CD14-positive monocyte (primary cell): ENCODE measurements around the gene MT4. TPM values are rescaled to one million over a fixed set of nuclear protein-coding genes. Genes with fewer than 3 reads are reported as not detected.

Experiments used
- DNase-seq, 3 donors: peaks; one replicate each; pipeline ENCODE4 v3.0.0-alpha.2; 2011 to 2022
- H2AFZ ChIP-seq: 2 replicates; pipeline ENCODE4 v1.6.0; 2012; ENCODE audit warnings: mild to moderate bottlenecking, low read depth, low read length, inconsistent platforms; ENCODE audit not compliant: insufficient read depth, poor library complexity, severe bottlenecking
- H3K27ac ChIP-seq, 2 donors: 1 replicate in 1 of 2; 2 replicates in 1 of 2; pipeline ENCODE4 v1.5.1; 2012 to 2013; ENCODE audit warnings: low read length in 2 of 2, control low read depth in 1 of 2, inconsistent platforms in 1 of 2, low read depth in 1 of 2, mild to moderate bottlenecking in 1 of 2
- H3K27me3 ChIP-seq, 2 donors: one replicate each; pipeline versions ENCODE4 v1.6.0 to v1.6.1; 2011 to 2013; ENCODE audit warnings: low read length in 2 of 2; ENCODE audit not compliant: control insufficient read depth in 2 of 2, insufficient read depth in 2 of 2
- H3K36me3 ChIP-seq, 2 donors: replicated peaks in 1 of 2; 1 replicate in 1 of 2; 2 replicates in 1 of 2; pipeline versions ENCODE4 v1.5.1 to v1.6.1; 2012 to 2013; ENCODE audit warnings: low read length in 2 of 2, control low read depth in 1 of 2, inconsistent platforms in 1 of 2, mild to moderate bottlenecking in 1 of 2; ENCODE audit not compliant: insufficient read depth in 2 of 2, control insufficient read depth in 1 of 2
- H3K4me1 ChIP-seq, 2 donors: 1 replicate in 1 of 2; 2 replicates in 1 of 2; pipeline versions ENCODE4 v1.5.1 to v1.6.1; 2012 to 2013; ENCODE audit warnings: low read length in 2 of 2, control low read depth in 1 of 2, inconsistent platforms in 1 of 2, mild to moderate bottlenecking in 1 of 2, moderate library complexity in 1 of 2; ENCODE audit not compliant: insufficient read depth in 2 of 2, control insufficient read depth in 1 of 2
- H3K4me2 ChIP-seq: replicated peaks from 2 replicates; pipeline ENCODE3; 2012; ENCODE audit warnings: low read length, moderate library complexity, mild to moderate bottlenecking; ENCODE audit not compliant: poor library complexity, severe bottlenecking; ENCODE audit errors: extremely low read depth
- H3K4me3 ChIP-seq, 3 experiments: fragments of 200-600 bp in 1 of 3; sonication (generic) in 1 of 3; replicated peaks in 1 of 3; 1 replicate in 2 of 3; 2 replicates in 1 of 3; pipeline ENCODE4 v1.5.1; 2011 to 2013; ENCODE audit warnings: low read length in 3 of 3, mild to moderate bottlenecking in 3 of 3, control low read depth in 2 of 3, low read depth in 2 of 3, inconsistent platforms in 1 of 3, moderate library complexity in 1 of 3
- H3K79me2 ChIP-seq: 2 replicates; pipeline ENCODE4 v1.6.0; 2012; ENCODE audit warnings: mild to moderate bottlenecking, control low read depth, inconsistent platforms, low read length, moderate library complexity; ENCODE audit not compliant: insufficient read depth
- H3K9ac ChIP-seq: 2 replicates; pipeline ENCODE4 v1.6.0; 2017; ENCODE audit warnings: low read length, mild to moderate bottlenecking; ENCODE audit not compliant: insufficient read depth, poor library complexity, severe bottlenecking
- H3K9me3 ChIP-seq, 2 donors: replicated peaks in 1 of 2; 1 replicate in 1 of 2; 2 replicates in 1 of 2; pipeline versions ENCODE4 v1.5.1 to v1.6.1; 2012 to 2013; ENCODE audit warnings: low read length in 2 of 2, control low read depth in 1 of 2; ENCODE audit not compliant: control insufficient read depth in 1 of 2, insufficient read depth in 1 of 2
- H4K20me1 ChIP-seq: 2 replicates; pipeline ENCODE4 v1.6.0; 2012; ENCODE audit warnings: mild to moderate bottlenecking, low read length, control low read depth, moderate library complexity; ENCODE audit not compliant: insufficient read depth
- H3K27ac Mint-ChIP-seq, 7 donors: one replicate each; pipeline ENCODE4 v1.8.0; 2020; ENCODE audit warnings: mild to moderate bottlenecking in 7 of 7, mixed read lengths in 7 of 7, moderate library complexity in 6 of 7, inconsistent platforms in 2 of 7
- H3K27me3 Mint-ChIP-seq, 3 donors: one replicate each; pipeline ENCODE4 v1.8.0; 2021 to 2022; ENCODE audit warnings: low read depth in 3 of 3, mild to moderate bottlenecking in 3 of 3, mixed read lengths in 3 of 3, moderate library complexity in 3 of 3, inconsistent platforms in 1 of 3
- H3K36me3 Mint-ChIP-seq, 2 donors: one replicate each; pipeline ENCODE4 v1.8.0; 2020; ENCODE audit warnings: mixed read lengths in 2 of 2, inconsistent platforms in 1 of 2, mild to moderate bottlenecking in 1 of 2
- H3K4me1 Mint-ChIP-seq: one replicate; pipeline ENCODE4 v1.8.0; 2020; ENCODE audit warnings: mild to moderate bottlenecking, mixed read lengths
- H3K4me3 Mint-ChIP-seq, 2 donors: one replicate each; pipeline ENCODE4 v1.8.0; 2020; ENCODE audit warnings: mild to moderate bottlenecking in 2 of 2, mixed read lengths in 2 of 2, moderate library complexity in 1 of 2
- H3K9me3 Mint-ChIP-seq, 7 donors: one replicate each; pipeline ENCODE4 v1.8.0; 2020 to 2022; ENCODE audit warnings: mixed read lengths in 7 of 7, mild to moderate bottlenecking in 6 of 7, moderate library complexity in 6 of 7, inconsistent platforms in 2 of 7
- WGBS: methylation state at CpG from one replicate; pipeline ENCODE4 v1.1.5; 2013; ENCODE audit warnings: missing lambda C conversion rate; ENCODE audit not compliant: insufficient coverage; 5-methylcytosine and 5-hydroxymethylcytosine counted together
- intact Hi-C, 2 donors: fragments of 100-400 bp; cut with micrococcal nuclease; formaldehyde crosslinking; loops; one replicate each; pipeline versions ENCODE4 v1.15.0 to v1.15.1; 2023
- polyA plus RNA-seq, 3 donors: library from polyadenylated mRNA; depleted of rRNA in 1 of 3; unstranded in 2 of 3; stranded (reverse) in 1 of 3; fragments of 300-500 nt in 2 of 3; fragments of >200 nt in 1 of 3; fragmentation: Illumina TruSeq in 2 of 3; gene quantifications; 1 replicate in 2 of 3; 2 replicates in 1 of 3; pipeline ENCODE4 v1.2.3, GENCODE V29; 2012 to 2021
- TF ChIP-seq, protein P1 (sequence below): fragments of 200-600 bp; IDR thresholded peaks from one replicate; pipeline ENCODE4 v1.8.0; 2022; ENCODE audit warnings: antibody characterized with exemption, mild to moderate bottlenecking

The MT4 gene
- polyA plus RNA-seq, 3 donors: not detected

DNA sequence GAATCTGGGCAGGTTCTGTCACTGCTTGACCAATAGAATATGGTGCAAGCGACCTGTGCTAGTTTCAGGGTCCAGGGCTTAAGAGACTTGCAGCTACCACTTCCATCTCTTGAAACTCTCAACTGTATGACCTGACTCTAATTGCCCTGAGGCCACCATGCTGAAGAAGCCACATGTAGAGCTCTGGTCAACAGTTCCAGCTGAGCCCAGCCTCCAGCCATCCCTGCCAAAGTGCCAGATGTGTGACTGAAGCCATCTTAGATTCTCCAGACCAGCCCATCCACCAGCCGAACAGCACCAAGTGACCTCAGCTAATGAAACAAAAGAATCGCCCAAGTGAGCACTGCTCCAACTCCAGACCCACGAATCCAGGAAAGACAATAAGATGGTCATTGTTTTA, 40.1 kb downstream of the MT4 start:
- Histone ChIP-seq H3K27ac (no peak overlapping the region), H3K27me3 (peaks cover 0 to 10% of the 10 kb centered on the region in 2 donors), H3K4me2 (no peak overlapping the region), H3K9ac (no peak overlapping the region), H3K36me3 (no peaks in the 10 kb centered on the region), H4K20me1 (no peaks in the 10 kb centered on the region), H2AFZ (no peak overlapping the region), H3K4me1 (peaks cover 25 to 28% of the 10 kb centered on the region in 2 donors), H3K79me2 (no peaks in the 10 kb centered on the region), H3K9me3 (no peaks in the 10 kb centered on the region), H3K4me3 (no peak overlapping the region)
- TF ChIP-seq, protein P1, sequence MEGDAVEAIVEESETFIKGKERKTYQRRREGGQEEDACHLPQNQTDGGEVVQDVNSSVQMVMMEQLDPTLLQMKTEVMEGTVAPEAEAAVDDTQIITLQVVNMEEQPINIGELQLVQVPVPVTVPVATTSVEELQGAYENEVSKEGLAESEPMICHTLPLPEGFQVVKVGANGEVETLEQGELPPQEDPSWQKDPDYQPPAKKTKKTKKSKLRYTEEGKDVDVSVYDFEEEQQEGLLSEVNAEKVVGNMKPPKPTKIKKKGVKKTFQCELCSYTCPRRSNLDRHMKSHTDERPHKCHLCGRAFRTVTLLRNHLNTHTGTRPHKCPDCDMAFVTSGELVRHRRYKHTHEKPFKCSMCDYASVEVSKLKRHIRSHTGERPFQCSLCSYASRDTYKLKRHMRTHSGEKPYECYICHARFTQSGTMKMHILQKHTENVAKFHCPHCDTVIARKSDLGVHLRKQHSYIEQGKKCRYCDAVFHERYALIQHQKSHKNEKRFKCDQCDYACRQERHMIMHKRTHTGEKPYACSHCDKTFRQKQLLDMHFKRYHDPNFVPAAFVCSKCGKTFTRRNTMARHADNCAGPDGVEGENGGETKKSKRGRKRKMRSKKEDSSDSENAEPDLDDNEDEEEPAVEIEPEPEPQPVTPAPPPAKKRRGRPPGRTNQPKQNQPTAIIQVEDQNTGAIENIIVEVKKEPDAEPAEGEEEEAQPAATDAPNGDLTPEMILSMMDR: no peak
- H3K4me3 Mint-ChIP-seq: no peak overlapping the region
- 100% methylated on average over 1 of the region's 4 CpGs for WGBS
- H3K4me1 Mint-ChIP-seq: peaks cover 28% of the 10 kb centered on the region
- peaks cover 0 to 3% (median 0%) of the 10 kb centered on the region in 7 donors for H3K9me3 Mint-ChIP-seq
- no peak for DNase-seq
- H3K36me3 Mint-ChIP-seq: no peaks in the 10 kb centered on the region
- H3K27me3 Mint-ChIP-seq: peaks cover 11 to 13% (median 11%) of the 10 kb centered on the region in 3 donors
- intact Hi-C loops: loop anchor here (10.0 kb wide), 3 partner anchors 100 to 580 kb away; partner anchors contain the start of genes NUDT21 (in 1 of the 2), OGFOD1 (in 1 of the 2), PSME3IP1 (in 1 of the 2) and RSPRY1 (in 1 of the 2)
- no peak overlapping the region for H3K27ac Mint-ChIP-seq

DNA sequence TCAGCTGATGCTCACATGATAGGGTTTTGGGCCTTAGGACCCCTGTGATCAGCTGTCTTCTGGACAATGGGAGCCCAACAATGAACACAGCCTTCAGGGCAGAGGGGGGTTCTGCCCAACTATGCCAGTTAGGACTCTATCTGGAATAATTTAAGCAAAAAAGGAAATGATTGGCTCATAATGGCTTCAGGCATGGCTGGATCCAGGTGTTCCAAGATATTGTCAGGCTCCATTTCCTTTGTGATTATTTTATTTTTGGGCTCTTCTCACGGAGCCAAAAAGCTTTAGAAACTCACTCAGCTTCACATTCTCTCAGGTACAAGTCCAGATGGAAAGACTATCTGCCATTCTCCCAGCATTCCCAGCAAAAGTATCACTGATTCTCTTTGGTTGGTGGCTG, 40.6 kb downstream of the MT4 start:
- no peak overlapping the region for H3K4me2 ChIP-seq
- Mint-ChIP-seq H3K4me3 (no peak overlapping the region), H3K27ac (no peak overlapping the region), H3K36me3 (no peaks in the 10 kb centered on the region), H3K4me1 (peaks cover 33% of the 10 kb centered on the region), H3K9me3 (peaks cover 0 to 3% (median 0%) of the 10 kb centered on the region in 7 donors), H3K27me3 (peaks cover 10 to 12% (median 11%) of the 10 kb centered on the region in 3 donors)
- no peak overlapping the region for H2AFZ ChIP-seq
- no peaks in the 10 kb centered on the region for H3K79me2 ChIP-seq
- H3K9ac ChIP-seq: no peak overlapping the region
- no peaks in the 10 kb centered on the region for H3K36me3 ChIP-seq
- no peak overlapping the region for H3K27ac ChIP-seq
- H3K9me3 ChIP-seq: no peaks in the 10 kb centered on the region
- WGBS: no CpG with 5 or more reads among the region's 1 CpG
- no peak for DNase-seq
- no peak overlapping the region for H3K4me3 ChIP-seq
- intact Hi-C loops: loop anchor here (10.0 kb wide), 3 partner anchors 99 to 579 kb away; partner anchors contain the start of genes NUDT21 (in 1 of the 2), OGFOD1 (in 1 of the 2), PSME3IP1 (in 1 of the 2) and RSPRY1 (in 1 of the 2)
- TF ChIP-seq, protein P1: no peak
- H4K20me1 ChIP-seq: no peaks in the 10 kb centered on the region
- H3K4me1 ChIP-seq: peaks cover 30 to 33% of the 10 kb centered on the region in 2 donors
- peaks cover 0 to 10% of the 10 kb centered on the region in 2 donors for H3K27me3 ChIP-seq
